Measurements from ENCODE around the gene UROS.
A peak's percentile ranks its signal among the peaks of the same experiment; 100 is the strongest.

UROS gene

DNA sequence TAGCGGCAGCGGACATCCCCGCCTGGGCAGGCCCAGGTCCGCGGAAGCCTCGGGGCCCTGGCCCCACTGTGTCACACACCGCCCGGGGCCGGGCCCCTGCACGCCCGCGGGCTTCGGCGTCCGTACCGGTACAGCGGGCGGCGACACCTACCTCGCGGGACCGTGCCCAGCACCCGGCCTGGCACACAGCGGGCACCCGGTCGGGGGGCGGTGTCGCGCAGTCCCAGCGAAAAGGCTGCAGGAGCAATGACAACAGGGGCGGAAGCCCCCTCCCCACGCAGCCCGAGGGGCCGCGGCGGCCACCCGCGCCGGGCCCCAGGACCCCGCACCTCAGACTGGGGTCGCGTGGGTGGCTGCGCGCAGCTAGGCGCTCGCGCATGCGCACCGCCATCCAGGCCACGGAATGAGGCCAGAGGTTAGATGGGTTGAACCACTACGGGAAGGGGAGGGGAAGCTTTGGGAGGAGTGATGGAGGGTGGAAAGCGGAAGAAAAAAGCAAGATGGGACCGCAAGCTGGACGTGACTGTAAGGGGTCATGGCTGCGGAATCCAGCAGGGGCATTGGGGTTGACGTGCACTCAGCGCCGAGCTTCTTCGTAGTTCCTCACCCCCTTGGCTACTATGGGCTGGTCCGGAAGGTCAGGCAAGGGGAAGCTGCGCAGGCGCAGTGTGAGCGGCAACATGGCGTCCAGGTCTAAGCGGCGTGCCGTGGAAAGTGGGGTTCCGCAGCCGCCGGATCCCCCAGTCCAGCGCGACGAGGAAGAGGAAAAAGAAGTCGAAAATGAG lies at the start of gene UROS, which contains the start of gene BCCIP:
Gene UROS (minus strand): TSS at position 381 of the 785 bp plus-strand sequence. CDS start 6,759 bp downstream, outside the sequence.
Gene BCCIP (plus strand): TSS at position 669 of the 785 bp plus-strand sequence. CDS start 12 bp downstream, at position 681.
- DNase-seq = peak; percentile 89

DNA sequence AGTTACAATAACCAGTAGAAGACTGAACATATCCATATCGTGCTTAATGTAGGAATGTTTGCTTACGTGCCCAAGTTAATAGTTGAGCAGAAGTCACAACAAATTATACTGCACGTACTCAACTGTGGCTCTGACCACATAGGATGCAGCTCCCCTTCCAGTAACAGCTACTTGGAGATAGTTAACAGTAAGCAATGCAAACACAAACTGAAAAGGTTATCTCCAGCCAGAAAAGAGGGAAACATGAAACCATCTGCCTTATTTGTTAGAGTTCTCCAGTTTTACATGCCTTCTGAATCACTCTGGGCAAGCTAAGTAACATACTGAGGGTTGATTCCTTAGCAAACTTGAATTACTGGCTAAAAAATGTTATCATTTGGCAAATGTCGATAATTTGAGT lies 48.3 kb upstream of the UROS start:
- no peak for DNase-seq

DNA sequence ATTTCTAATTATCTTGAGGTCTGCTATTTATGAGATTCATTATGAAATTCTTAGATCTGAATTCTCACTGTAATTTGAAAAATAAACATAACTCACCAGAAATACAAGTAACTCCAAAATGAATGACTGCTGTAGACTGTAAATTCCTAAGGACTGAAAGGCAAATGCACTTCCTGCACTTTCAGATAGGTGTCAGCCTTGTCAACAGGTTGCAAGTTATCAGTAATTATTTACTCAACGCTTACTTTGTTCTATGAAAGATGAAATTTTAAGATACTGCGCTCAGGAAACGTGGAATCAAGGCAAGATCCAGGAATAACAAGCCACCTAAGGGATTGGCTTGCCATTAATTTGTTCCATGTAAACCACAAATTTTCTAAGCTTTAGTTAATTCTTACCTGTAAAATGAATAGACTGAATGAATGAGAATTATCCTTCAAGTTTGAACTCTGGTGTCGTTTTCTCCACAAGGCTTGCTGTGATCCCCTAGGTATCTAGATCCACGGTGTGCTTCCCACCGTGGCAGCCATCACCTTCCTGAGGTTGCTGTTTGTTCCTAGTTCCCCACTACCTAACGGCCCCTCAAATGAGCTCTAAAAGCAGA lies 45.4 kb upstream of the UROS start:
- DNase-seq = peak; percentile 43

DNA sequence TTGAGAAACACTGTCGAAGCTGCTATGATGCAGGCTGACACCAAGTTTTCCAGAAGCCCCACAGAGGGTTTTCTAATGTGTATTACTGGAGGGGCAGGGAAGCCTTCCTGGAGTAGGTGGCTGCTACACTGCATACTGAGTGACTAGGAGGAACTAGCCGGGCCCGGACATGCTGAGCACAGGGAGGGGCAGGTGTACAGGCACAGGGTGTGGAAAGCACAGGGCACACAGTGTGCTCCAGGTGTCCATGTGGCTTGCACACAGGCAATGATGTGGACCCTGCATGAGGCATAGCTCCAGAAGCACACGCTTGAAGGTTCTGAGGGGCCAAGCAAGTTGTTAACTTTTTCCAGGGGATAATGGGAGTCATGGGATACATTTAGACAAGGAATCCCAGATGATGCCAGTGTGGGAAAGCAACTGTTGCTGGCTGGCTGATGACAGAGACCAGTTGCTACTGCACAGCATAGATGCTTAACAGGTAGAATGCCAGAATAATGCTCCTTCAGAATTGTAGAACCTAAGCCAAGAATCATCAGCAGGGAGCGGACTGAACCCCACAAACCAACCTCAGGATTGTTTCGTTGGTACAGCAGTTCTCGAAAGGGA lies 43.5 kb upstream of the UROS start:
- DNase-seq = no peak

DNA sequence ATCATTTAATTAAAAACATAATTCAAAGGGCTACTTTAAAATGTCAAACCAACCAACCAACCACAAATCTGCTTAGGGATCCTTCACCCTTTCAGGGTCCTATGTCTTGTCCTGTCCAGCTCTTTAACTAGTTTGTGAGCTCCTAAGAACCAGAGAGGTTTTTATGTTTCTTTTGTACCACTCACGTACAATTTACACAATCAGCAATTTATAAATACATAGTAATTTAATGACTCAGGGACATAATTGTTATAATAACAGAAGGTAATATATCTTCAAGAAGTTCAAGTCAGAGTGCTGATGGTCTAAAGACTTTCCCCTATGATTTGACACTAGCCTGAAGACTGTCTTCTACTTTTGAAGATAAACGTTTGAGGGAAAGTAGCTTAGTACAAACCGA lies 42.1 kb upstream of the UROS start:
- DNase-seq = no peak

DNA sequence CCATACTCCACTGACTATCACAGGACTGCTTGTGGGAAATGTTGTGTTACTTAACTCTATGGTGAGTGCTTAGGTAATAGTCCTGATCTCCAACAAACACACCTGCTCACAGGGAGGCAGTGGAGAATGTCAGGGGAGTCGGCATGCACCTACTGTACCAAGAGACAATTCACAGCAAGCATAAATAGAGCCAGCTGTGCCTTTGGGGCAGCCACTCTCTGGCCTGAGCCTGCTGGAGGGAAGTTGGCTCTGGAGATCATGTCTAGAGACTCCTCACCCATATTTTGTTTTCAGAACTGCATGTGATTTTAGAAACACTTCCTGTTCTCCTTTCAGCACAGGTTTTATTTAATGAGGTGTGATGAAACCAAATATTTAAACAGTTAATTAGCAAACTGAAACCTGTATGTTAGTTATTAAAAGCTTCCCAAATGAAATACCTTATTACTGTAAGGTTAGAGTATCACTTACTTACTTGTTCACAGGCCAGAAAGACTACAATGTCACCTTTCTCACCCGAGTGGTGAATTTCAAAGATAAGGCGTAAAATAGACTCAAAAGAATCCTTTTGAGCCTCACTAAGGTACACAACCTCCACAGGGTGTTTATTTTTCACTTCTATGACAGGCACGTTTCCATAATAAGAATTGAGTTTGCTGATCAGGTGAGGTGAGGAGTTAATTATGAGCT lies 36.2 kb upstream of the UROS start:
- DNase-seq = no peak

DNA sequence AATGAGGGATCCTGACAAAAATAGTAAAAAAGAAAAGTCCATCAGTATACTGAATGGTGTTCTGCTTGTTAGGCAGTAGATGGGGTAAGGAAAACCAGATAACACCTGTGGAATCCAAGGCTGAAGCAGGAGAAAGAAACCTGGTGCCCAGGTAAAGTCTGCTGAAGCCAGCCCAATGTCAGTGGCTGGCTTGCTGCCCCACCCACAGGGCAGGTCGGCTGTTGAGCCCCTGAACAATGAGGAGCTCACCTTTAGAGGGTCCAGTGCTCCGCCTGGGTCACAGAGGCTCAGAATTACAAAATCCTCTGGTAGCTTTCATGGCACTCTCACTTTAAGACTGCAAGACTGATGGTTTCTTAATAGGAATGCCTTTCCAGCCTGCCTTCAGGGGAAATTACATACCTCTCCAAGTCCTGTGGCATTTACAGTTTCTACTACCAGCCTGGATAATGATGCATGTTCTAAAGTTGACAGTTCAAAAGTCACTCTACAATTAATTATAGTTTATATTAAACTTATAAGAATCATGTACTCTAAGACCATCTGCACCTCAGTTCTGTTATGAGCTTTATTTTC lies 34.2 kb upstream of the UROS start:
- DNase-seq = peak; percentile 25

DNA sequence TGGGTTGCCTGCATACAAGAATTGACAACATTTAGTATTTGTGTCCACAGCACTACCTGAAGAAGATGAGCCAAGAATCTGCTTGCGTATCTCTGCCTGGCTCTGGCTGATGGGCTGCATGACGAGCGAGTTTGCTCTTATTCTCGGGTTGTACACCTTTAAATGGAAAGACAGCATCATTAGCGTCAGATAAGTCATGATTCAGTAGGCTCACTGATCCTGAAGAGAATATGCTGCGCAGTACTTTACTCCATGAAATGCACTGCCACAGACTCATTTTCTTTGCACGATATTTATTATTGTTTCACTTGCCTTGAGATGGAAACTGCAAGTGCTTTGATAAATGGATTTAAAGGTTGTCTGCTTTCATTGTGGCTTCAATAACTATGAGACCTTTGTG lies 29.4 kb upstream of the UROS start:
- DNase-seq = no peak

DNA sequence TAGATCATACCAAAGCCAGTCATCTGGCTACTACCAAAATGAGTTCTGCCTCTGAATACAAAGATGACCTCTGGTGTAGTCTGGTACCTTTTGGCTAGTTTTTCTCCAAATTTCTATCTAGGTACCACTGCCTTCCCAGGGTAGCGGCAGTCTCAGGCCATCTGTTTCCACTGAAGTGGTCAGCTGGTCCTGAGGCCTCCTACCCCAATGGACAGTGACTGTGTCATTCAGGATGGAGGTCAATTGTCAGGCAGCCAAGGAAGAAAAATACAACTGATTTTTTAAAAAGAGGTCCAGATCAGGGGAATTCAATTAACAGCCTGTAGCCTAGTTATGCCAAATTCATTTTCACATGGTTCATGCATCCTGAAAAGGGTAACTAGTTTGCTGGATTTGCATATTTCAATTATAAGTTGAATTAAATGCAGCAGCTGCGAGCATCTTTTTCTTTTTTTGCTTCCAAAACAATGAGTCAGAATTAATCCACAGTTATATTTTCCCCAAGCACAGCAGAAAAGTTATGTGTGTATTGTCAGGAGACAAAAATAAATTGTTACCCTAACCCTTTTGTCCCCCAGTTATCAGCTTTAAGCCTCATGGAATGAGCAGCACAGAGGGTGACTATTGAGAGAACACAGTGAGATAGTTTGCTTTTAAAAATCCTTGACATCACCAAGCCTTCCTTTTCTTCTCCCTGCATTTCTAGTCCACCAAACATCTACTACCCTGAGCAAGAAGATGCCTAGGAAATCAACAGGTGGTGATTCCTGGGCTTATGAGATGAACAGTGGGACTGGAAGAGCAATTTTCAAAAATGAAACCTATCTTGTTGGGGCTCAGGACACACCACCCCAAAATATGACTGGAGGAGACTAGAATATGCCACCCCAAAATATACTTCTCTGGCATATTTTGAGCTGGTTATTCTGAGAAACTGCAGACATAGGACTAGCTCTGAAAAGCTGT lies 28.0 kb upstream of the UROS start:
- DNase-seq = no peak

DNA sequence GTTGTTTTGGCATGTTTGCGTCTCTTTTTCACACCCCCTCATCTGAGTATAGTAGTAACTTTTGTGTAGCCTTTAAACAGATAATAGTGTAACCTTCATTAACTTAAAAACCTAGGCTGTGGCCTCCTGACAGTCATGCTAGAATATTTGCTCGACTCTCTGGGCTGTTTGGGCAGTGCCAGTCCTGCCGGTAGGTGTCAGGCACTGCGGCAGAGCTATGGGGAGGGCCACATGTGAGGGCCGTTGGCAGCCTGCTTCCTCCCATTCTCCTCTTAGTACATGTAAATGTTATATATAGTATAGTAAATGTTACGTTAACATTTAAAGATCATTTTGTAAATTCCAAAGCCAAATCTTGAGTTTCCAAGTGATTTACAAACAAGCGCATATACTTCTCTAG lies 26.4 kb upstream of the UROS start:
- no peak for DNase-seq

DNA sequence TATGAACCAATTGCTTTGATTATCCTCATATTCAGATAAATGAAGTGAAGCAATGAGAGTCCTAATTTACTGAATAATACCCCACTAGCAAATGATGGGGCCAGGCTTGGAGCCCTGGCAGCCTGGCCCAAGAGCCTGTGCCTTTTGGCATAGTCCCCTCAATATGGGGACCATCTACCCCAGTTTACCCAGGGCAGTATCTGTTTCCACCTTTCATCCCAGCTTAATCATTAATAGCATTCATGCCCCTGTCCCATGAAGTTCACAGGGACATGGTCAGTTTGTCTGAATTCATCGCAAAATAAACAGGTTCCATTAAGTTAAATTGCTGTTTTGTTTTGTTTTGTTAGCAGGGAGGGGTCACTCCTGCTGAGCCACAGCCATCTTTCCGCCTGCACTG lies 25.8 kb upstream of the UROS start:
- no peak for DNase-seq

DNA sequence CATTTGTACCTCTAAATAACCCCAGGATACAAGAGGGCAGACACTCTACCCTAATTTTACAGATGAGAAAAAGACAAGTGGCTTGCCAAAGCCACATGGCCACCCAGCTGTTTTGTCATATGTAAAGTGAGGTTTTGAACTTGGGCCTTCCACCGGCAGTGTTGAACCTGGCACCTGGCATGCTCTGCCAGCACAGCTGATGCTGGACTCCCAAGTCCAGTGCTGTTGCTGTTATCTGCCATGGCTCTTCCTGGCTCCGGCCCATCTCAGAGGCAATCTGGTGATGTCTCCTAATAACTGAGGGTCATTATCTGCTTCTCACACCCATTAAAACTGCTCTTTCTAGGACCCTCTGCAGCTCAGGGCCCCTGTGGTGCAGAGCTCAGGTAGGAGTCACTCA lies 25.3 kb upstream of the UROS start:
- no peak for DNase-seq

DNA sequence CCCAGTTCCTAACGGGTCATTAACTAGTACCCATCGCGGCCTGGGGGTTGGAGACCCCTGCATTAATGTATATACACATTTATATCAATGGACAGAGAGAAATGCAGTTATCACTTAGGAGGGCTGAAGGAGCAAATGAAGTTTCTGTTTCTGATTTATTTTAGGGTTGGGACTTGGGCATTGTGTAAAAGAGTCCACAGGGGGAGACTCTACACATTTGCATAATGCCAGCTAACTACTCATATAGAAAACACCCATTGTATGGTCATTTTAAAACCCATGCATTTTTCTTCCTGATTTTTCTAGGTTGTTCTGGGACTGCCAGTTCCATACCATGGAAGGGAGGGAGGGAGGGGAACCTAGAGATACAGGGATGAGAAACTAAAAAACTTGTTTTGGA lies 23.8 kb upstream of the UROS start:
- no peak for DNase-seq

DNA sequence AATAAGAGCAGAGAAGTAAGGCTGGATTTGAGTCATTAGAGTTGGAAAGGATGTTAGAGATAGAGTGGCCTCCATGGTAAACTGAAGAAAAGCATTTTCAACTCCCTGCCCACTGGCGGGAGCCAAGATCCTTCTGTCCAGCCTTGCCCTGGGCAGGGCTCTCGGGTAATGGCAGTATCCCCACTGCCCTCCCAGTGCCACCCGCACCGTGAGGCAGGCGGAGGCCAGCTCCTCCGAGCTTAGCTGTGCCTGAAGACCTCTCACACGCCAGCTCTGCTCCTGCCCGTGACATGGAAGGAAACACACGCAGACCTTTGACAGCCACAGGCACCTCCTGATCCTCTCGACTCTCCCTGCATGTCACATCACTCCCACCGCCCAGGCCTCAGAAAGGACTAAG lies 22.6 kb upstream of the UROS start:
- DNase-seq = no peak

DNA sequence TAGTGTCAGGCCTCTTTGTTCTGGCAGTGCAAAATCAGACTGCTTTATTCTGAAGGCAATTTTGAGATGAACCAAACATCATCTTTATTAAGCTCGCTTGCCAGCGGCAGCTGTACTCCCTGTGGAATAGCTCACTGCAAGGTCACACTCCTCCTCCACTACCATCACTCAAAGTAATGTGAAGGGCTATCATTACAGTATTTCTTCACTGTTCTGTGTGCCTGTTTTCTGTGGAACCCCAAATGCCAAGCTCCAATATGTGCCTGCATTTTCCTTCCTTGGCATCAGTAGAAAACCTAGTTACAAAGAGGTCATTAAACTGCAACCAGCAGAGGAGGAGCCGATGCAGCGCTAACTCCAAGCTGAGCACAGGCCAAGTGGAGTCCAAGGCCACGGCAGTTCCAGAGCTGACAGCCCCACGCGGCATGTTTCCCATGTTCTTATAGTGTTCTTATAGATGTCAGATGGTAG lies 21.7 kb upstream of the UROS start:
- DNase-seq = no peak

DNA sequence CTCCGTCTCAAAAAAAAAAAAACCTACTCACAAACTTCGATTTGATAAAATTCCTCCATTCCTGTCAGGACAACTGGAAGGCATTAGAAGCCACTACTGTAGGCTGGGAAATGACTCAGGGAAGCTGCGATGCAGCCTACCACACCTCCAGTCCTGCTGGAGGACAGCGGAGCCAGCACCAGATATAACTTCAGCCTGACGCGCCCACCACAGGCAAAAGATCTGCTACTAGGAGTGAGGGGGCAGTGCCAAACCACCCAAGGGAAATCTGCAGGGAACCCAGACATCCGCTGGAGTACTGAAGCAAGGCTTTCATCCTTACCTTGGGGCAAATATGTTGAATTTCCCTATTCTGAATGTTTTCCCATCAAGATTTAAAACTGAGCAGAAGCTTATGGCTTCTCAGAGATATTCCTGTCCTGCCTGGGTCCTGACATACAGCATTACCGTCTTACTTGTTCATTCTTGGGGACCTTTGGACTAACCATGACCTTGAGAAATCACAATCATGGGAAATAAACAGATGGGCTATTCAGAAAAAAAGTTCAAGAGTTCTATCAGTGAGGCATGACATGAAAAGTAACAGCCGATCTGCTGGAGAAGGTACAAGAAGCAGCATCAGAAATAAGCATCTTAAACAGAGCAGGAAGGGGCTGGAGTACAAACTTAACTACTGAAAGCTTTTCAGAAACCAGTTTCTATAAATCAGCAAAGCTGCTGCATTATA lies 20.7 kb upstream of the UROS start:
- DNase-seq = no peak

DNA sequence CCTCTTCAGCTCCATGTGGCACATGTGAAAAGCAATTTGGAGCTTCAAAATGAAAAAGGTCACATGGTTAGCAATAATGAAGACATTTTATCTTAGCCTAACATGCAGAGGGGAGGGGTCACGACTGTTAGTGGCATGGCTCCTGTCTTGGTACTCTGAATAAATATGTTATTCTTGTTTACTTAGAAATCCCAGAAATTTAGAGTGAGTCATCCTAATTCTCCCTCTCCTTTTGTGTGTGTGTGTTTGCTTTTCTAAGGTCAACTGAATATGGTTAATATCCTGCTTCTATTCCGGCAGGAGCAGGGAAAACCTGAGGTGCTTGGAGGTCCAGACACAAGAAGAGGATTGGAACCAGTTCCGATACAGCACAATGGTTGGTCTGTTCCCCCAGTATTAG lies 17.9 kb upstream of the UROS start:
- DNase-seq = peak; percentile 32

DNA sequence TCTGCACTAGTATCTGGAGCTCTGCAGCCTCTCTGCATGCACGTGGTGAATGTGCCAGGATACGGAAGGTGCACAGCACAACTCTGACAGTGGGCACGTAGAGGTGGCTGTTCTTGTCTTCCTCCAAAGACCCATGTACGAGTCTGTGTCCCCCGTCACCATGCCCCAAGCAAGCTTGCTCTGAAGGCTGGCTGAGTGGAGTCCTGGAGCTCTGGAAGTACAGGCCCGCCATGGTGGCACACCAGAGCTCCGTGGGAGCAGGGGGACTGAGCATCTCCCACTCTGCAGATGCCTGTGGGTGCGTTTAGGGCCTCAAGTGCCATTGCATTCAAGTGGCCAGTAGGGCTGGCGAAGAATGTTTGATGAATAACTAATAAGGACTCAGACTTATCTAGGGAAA lies 17.3 kb upstream of the UROS start:
- no peak for DNase-seq

DNA sequence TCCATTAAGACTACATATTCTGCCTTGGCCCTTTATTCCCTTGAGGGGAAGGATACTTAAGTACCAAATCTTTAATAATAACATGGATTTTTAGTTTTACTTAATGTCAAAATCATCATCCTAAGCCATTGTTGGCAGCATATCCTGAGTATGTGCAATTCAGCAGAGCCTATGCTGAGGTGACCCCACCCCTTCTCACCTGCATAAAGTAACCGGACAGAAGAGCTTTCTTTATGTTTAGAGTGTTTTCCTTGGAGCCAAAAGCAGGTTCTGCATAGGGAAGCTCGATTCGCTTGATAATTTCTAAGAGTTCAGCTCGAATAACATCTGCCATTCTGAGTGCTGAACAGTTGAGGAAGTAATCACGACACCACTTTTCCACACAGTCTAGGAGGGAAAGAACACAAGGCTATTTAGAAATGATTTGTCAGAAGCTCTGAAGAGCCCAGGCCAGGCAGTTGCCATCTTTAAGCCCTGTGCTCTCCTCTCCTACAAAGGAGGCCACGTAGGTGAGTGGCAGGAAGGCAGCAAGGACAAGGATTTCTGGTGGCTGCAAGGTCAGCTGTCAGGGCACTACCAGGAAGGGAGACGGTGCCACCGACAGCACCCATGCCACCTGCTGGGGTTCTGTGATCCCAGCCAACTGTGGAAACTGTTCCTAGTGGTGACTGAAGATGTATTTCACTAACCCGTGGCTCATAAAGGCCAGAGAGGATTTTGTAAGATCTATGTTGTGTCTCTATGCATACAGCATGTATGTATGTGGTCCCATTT lies 15.9 kb upstream of the UROS start:
- no peak for DNase-seq

DNA sequence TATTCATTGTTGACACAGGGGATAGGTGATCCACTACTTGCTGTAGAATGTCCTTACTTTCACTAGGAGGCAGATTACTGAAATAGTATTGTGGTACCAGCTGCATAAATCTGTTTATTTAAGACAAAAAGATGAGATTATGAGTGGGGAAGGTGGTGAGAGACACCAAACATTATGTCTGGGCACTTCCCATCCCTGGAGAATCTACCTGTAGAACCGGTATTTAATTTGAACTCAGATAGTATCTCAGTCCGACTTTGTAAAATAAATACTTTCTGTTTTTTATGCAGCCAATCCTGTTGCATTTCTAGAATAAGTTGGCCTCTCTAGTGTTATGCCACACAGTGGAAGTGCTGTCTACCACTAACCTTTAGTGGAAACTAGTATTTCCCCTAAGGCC lies 13.7 kb upstream of the UROS start:
- DNase-seq = no peak

Measured in EL (cell line).